HepG2 (cell line): Measurements from ENCODE around the gene GCNT2. TPM values are rescaled to one million over a fixed set of nuclear protein-coding genes. Genes with fewer than 3 reads are reported as not detected.

Experiments
- ATAC-seq: fragments of 200-7000 bp; cut with Tn5 transposase; 3 replicates; pipeline ENCODE4 v1.9.1; 2020; ENCODE audit warnings: mild to moderate bottlenecking, moderate library complexity
- BruUV-seq: library from RNA; stranded (reverse); fragments of 400-500 nt; replicated peaks from 2 replicates; lab custom pipeline; 2021; lab: Mats Ljungman, UMichigan
- CTCF ChIA-PET: fragments of 300-600 bp; formaldehyde crosslinking; extraction: SDS; loops from one replicate; lab custom pipeline; 2021; ENCODE audit warnings: low total read pairs, inconsistent platforms, low intra/inter-chr PET ratio; lab: Yijun Ruan, JAX
- POLR2A ChIA-PET: fragments of 350-600 bp; sonication (Branson Sonifier 250); formaldehyde crosslinking; loops from one replicate; lab custom pipeline; 2020; ENCODE audit warnings: antibody characterized with exemption, inconsistent platforms; lab: Yijun Ruan, JAX
- DNase-seq: peaks from one replicate; pipeline ENCODE4 v3.0.0-alpha.2; 2015; ENCODE audit warnings: low spot score
- FAIRE-seq: peaks from 3 replicates; lab custom pipeline; 2011; peaks lifted over from hg19 to GRCh38; lab: Jason Lieb, UNC
- H2AFZ ChIP-seq: one replicate; pipeline ENCODE4 v1.6.1; 2011; ENCODE audit warnings: low read length, inconsistent platforms
- H3K27ac ChIP-seq: fragments of 300-600 bp; 3 replicates; pipeline ENCODE4 v1.8.0; 2011; ENCODE audit warnings: mixed run types, mild to moderate bottlenecking, mixed read lengths, low read length, inconsistent platforms; ENCODE audit not compliant: insufficient read depth; ENCODE audit errors: extremely low read length
- H3K27me3 ChIP-seq, 2 experiments: fragments of 200-600 bp in 1 of 2; 2 replicates in 1 of 2; 3 replicates in 1 of 2; pipeline versions ENCODE4 v1.6.0 to v1.8.0; 2011; ENCODE audit warnings: low read length in 2 of 2, mild to moderate bottlenecking in 2 of 2, moderate library complexity in 2 of 2, inconsistent platforms in 1 of 2; ENCODE audit not compliant: insufficient read depth in 2 of 2, control insufficient read depth in 1 of 2
- H3K36me3 ChIP-seq, 2 experiments: fragments of 200-600 bp in 1 of 2; replicated peaks in 1 of 2; 2 replicates in 1 of 2; 3 replicates in 1 of 2; pipeline versions ENCODE4 v1.5.1 to v1.8.0; 2011; ENCODE audit warnings: low read length in 2 of 2, inconsistent platforms in 1 of 2; ENCODE audit not compliant: insufficient read depth in 2 of 2, control insufficient read depth in 1 of 2
- H3K4me1 ChIP-seq: 2 replicates; pipeline ENCODE4 v1.5.1; 2012; ENCODE audit warnings: low read length, inconsistent platforms; ENCODE audit not compliant: insufficient read depth
- H3K4me2 ChIP-seq: 2 replicates; pipeline ENCODE4 v1.6.0; 2011; ENCODE audit warnings: low read depth, low read length, inconsistent platforms
- H3K4me3 ChIP-seq, 3 experiments: fragments of 200-600 bp in 1 of 3; sonication (generic), shearing (Covaris generic) in 1 of 3; replicated peaks in 1 of 3; 2 replicates each; pipeline ENCODE4 v1.5.1; 2011 to 2016; ENCODE audit warnings: low read length in 3 of 3, inconsistent platforms in 2 of 3, low read depth in 2 of 3, mild to moderate bottlenecking in 2 of 3, control low read depth in 1 of 3, mixed read lengths in 1 of 3; ENCODE audit not compliant: insufficient read depth in 1 of 3
- H3K79me2 ChIP-seq: one replicate; pipeline ENCODE4 v1.6.1; 2011; ENCODE audit warnings: low read length, inconsistent platforms; ENCODE audit not compliant: insufficient read depth
- H3K9ac ChIP-seq: 2 replicates; pipeline ENCODE4 v1.6.0; 2011; ENCODE audit warnings: mild to moderate bottlenecking, low read depth, low read length, inconsistent platforms; ENCODE audit not compliant: insufficient read depth
- H3K9me3 ChIP-seq: 2 replicates; pipeline ENCODE4 v1.5.1; 2012; ENCODE audit warnings: mild to moderate bottlenecking, low read length
- H4K20me1 ChIP-seq: 2 replicates; pipeline ENCODE4 v1.6.0; 2011; ENCODE audit warnings: inconsistent platforms, mild to moderate bottlenecking, low read length, moderate library complexity; ENCODE audit not compliant: insufficient read depth
- ELF4 ChIP-seq: sonication (generic); formaldehyde crosslinking; IDR thresholded peaks from 2 replicates; pipeline ENCODE4 v1.5.0; 2020; ENCODE audit warnings: missing genetic modification reagents, mild to moderate bottlenecking, moderate library complexity, borderline replicate concordance
- HDAC2 ChIP-seq: sonication (generic); formaldehyde crosslinking; IDR thresholded peaks from 2 replicates; pipeline ENCODE4 v1.4.0; 2020; ENCODE audit warnings: missing genetic modification reagents
- HNRNPL ChIP-seq: fragments of 200-400 bp; formaldehyde crosslinking; IDR thresholded peaks from 2 replicates; pipeline ENCODE4 v1.6.1; 2017; ENCODE audit warnings: mild to moderate bottlenecking, low read depth, low read length
- MAFF ChIP-seq: IDR thresholded peaks from 2 replicates; pipeline ENCODE4 v1.6.1; 2011; ENCODE audit warnings: low read depth, low read length, improper control_type of control experiment
- NR2C2 ChIP-seq: sonication (generic); formaldehyde crosslinking; IDR thresholded peaks from 2 replicates; pipeline ENCODE4 v1.4.0; 2020; ENCODE audit warnings: missing genetic modification reagents, mild to moderate bottlenecking, moderate library complexity, borderline replicate concordance
- PHF21A ChIP-seq: sonication (generic); formaldehyde crosslinking; IDR thresholded peaks from 2 replicates; pipeline ENCODE4 v1.5.0; 2020; ENCODE audit warnings: mild to moderate bottlenecking, missing genetic modification reagents
- TCF7 ChIP-seq: sonication (generic); IDR thresholded peaks from 2 replicates; pipeline ENCODE4 v1.6.1; 2016; ENCODE audit warnings: antibody characterized with exemption, low read depth
- TMF1 ChIP-seq: sonication (generic); formaldehyde crosslinking; IDR thresholded peaks from 2 replicates; pipeline ENCODE4 v1.8.1; 2022; ENCODE audit warnings: low read depth, missing genetic modification reagents
- TSC22D2 ChIP-seq: sonication (generic); formaldehyde crosslinking; IDR thresholded peaks from 2 replicates; pipeline ENCODE4 v1.5.1; 2020; ENCODE audit warnings: missing genetic modification reagents, mild to moderate bottlenecking, borderline replicate concordance
- ZBTB42 ChIP-seq: sonication (generic); formaldehyde crosslinking; IDR thresholded peaks from 2 replicates; pipeline ENCODE4 v1.5.0; 2020; ENCODE audit warnings: mild to moderate bottlenecking, missing genetic modification reagents
- ZNF20 ChIP-seq: sonication (generic); formaldehyde crosslinking; IDR thresholded peaks from 2 replicates; pipeline ENCODE4 v1.4.0; 2020; ENCODE audit warnings: mild to moderate bottlenecking, moderate library complexity, missing genetic modification reagents
- ZNF446 ChIP-seq: sonication (generic); formaldehyde crosslinking; IDR thresholded peaks from 2 replicates; pipeline ENCODE4 v1.5.0; 2020; ENCODE audit warnings: mild to moderate bottlenecking, missing genetic modification reagents
- ZNF720 ChIP-seq: sonication (generic); formaldehyde crosslinking; IDR thresholded peaks from 2 replicates; pipeline ENCODE4 v1.4.0; 2020; ENCODE audit warnings: missing genetic modification reagents
- ZNF766 ChIP-seq: sonication (generic); formaldehyde crosslinking; IDR thresholded peaks from 2 replicates; pipeline ENCODE4 v1.5.0; 2020; ENCODE audit warnings: missing genetic modification reagents, borderline replicate concordance
- ZNF781 ChIP-seq: sonication (generic); formaldehyde crosslinking; IDR thresholded peaks from 2 replicates; pipeline ENCODE4 v1.5.1; 2020; ENCODE audit warnings: borderline replicate concordance, mild to moderate bottlenecking, missing genetic modification reagents; ENCODE audit errors: not compliant biosample characterization
- ZNF792 ChIP-seq: IDR thresholded peaks from 2 replicates; pipeline ENCODE4 v1.6.1; 2016
- WGBS: methylation state at CpG from one replicate; pipeline ENCODE4 v1.1.6; 2017; ENCODE audit warnings: low lambda C conversion rate; 5-methylcytosine and 5-hydroxymethylcytosine counted together
- in situ Hi-C: cut with HindIII; loops from 2 replicates; pipeline ENCODE4 v1.10.0; 2017; ENCODE audit warnings: low pct_unique_long_range_greater_than_20kb; ENCODE audit not compliant: extremely low pct_ligation_motif_present
- intact Hi-C: fragments of 100-400 bp; cut with micrococcal nuclease; formaldehyde crosslinking; loops from one replicate; pipeline ENCODE4 v1.10.0; 2022; ENCODE audit not compliant: unreplicated experiment
- polyA plus RNA-seq, 8 experiments: library from polyadenylated mRNA; depleted of rRNA in 3 of 8; stranded (reverse) in 7 of 8; unstranded in 1 of 8; fragments of >200 nt; fragmentation: Illumina TruSeq in 4 of 8; extraction: Trizol in 4 of 8; gene quantifications; 2 replicates each; pipeline versions ENCODE4 v1.2.1 to v1.2.3, GENCODE V29; 2011 to 2016; ENCODE audit warnings: low read depth in 4 of 8, missing spikeins in 1 of 8, mixed read lengths in 1 of 8; ENCODE audit not compliant: insufficient read depth in 1 of 8
- total RNA-seq, 5 experiments: library from RNA; depleted of rRNA; stranded (reverse); fragments of >200 nt; fragmentation: Illumina TruSeq; extraction: Trizol; gene quantifications; 2 replicates each; pipeline ENCODE4 v1.2.3, GENCODE V29; 2016; ENCODE audit warnings: low read depth in 1 of 5
- TF ChIP-seq, protein P1 (sequence below): sonication (generic); formaldehyde crosslinking; IDR thresholded peaks from 2 replicates; pipeline ENCODE4 v1.5.0; 2020; ENCODE audit warnings: missing genetic modification reagents
- TF ChIP-seq, protein P2 (sequence below): conservative IDR thresholded peaks from 2 replicates; pipeline ENCODE4 v1.6.1; 2018; ENCODE audit warnings: missing genetic modification reagents
- TF ChIP-seq, protein P3 (sequence below): sonication (generic); formaldehyde crosslinking; IDR thresholded peaks from 2 replicates; pipeline ENCODE4 v1.8.1; 2023; ENCODE audit warnings: missing genetic modification reagents, inconsistent platforms, borderline replicate concordance
- TF ChIP-seq, protein P4 (sequence below): sonication (generic); formaldehyde crosslinking; IDR thresholded peaks from 2 replicates; pipeline ENCODE4 v1.4.0; 2020; ENCODE audit warnings: missing genetic modification reagents

Gene GCNT2
- total and polyA plus RNA-seq, 2 of the 13 experiments (the other 11 are each of a cell fraction or from before 2014, with no cell fraction given), result 11.8 to 31.9 TPM

DNA sequence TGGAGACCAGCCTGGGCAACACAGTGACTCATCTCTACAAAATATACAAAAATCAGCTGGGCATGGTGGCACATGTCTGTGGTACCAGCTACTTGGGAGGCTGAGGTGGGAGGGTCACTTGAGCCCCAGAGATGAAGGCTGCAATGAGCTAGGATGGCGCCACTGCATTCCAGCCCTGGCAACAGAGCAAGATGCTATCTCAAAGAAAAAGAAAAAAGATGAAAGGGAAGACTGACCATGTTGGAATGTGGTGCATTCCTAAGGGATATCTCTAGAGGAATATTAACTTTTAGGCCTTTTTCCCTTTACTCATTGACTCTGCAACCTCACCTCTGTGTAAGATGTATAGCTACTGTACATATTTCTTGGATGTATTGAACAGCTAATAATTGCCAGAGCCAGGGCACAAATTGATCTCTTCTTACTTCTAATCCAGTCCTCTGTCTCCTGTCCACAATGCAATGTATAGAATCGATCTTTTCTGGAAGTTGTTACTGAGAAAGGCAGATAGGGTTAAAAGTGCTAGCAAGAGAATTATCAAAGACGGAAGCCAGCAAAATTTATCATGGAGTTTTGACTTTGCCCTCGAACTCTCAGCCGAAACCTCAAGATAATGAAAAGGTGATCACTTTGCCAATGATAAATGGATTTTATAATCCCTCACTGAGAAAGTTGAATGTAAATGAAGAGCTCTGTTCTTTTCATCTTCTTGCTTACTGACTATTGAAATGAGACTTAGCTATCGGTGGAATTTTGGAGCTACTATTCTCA, 46.3 kb downstream of the GCNT2 start:
- POLR2A ChIA-PET, result interaction anchor here (1.5 kb wide), 1 partner anchor 127 kb away, joined by 3 read pairs; the partner anchor contains the start of gene C6orf52
- Histone ChIP-seq H3K36me3 (no peaks in the 10 kb centered on the region), H3K79me2 (no peaks in the 10 kb centered on the region), H3K27ac (no peak overlapping the region), H3K9ac (no peak overlapping the region), H3K4me3 (no peak overlapping the region), H3K4me2 (no peak overlapping the region), H3K9me3 (no peaks in the 10 kb centered on the region), H4K20me1 (no peaks in the 10 kb centered on the region), H2AFZ (no peak overlapping the region), H3K4me1 (peaks cover 19% of the 10 kb centered on the region), H3K27me3 (no peaks in the 10 kb centered on the region)
- 59% methylated on average over 6 of the region's 6 CpGs for WGBS
- peak; percentile 88 for DNase-seq
- peak; percentile 83 for ATAC-seq
- CTCF ChIA-PET, result no interaction called here
- in situ Hi-C loops (no loop called here), intact Hi-C loops (loop anchor here (5.0 kb wide), 1 partner anchor 35 kb away; no protein-coding TSS in a partner anchor)
- FAIRE-seq, result peak; percentile 89
- no TSS peak for BruUV-seq
- TF ChIP-seq PHF21A (CRISPR knock-in tag) (0 out of 2 replicates have a peak, but pooled peaks have one; percentile 29), NR2C2 (no peak), MAFF (no peak), TCF7 (peak; percentile 70), HDAC2 (peak; percentile 62; the same call in 1 of the 2 replicates), ZNF781 (no peak), ZNF720 (CRISPR knock-in tag) (no peak), ZBTB42 (no peak), TMF1 (CRISPR knock-in tag) (no peak), ZNF792 (CRISPR knock-in tag) (peak; percentile 39; the same call in 1 of the 2 replicates), HNRNPL (no peak), ZNF446 (no peak), ZNF766 (CRISPR knock-in tag) (no peak), ELF4 (CRISPR knock-in tag) (no peak), ZNF20 (CRISPR knock-in tag) (no peak), TSC22D2 (CRISPR knock-in tag) (no peak)
- TF ChIP-seq, protein P1, sequence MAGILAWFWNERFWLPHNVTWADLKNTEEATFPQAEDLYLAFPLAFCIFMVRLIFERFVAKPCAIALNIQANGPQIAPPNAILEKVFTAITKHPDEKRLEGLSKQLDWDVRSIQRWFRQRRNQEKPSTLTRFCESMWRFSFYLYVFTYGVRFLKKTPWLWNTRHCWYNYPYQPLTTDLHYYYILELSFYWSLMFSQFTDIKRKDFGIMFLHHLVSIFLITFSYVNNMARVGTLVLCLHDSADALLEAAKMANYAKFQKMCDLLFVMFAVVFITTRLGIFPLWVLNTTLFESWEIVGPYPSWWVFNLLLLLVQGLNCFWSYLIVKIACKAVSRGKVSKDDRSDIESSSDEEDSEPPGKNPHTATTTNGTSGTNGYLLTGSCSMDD (CRISPR knock-in tag), result no peak
- TF ChIP-seq, protein P2, sequence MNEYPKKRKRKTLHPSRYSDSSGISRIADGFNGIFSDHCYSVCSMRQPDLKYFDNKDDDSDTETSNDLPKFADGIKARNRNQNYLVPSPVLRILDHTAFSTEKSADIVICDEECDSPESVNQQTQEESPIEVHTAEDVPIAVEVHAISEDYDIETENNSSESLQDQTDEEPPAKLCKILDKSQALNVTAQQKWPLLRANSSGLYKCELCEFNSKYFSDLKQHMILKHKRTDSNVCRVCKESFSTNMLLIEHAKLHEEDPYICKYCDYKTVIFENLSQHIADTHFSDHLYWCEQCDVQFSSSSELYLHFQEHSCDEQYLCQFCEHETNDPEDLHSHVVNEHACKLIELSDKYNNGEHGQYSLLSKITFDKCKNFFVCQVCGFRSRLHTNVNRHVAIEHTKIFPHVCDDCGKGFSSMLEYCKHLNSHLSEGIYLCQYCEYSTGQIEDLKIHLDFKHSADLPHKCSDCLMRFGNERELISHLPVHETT (CRISPR knock-in tag), result no peak
- TF ChIP-seq, protein P3, sequence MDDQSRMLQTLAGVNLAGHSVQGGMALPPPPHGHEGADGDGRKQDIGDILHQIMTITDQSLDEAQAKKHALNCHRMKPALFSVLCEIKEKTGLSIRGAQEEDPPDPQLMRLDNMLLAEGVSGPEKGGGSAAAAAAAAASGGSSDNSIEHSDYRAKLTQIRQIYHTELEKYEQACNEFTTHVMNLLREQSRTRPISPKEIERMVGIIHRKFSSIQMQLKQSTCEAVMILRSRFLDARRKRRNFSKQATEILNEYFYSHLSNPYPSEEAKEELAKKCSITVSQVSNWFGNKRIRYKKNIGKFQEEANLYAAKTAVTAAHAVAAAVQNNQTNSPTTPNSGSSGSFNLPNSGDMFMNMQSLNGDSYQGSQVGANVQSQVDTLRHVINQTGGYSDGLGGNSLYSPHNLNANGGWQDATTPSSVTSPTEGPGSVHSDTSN (CRISPR knock-in tag), result no peak
- TF ChIP-seq, protein P4, sequence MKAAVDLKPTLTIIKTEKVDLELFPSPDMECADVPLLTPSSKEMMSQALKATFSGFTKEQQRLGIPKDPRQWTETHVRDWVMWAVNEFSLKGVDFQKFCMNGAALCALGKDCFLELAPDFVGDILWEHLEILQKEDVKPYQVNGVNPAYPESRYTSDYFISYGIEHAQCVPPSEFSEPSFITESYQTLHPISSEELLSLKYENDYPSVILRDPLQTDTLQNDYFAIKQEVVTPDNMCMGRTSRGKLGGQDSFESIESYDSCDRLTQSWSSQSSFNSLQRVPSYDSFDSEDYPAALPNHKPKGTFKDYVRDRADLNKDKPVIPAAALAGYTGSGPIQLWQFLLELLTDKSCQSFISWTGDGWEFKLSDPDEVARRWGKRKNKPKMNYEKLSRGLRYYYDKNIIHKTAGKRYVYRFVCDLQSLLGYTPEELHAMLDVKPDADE (CRISPR knock-in tag), result no peak
